Measurements from ENCODE around the gene GNG13. TPM values are rescaled to one million over a fixed set of nuclear protein-coding genes. Genes with fewer than 3 reads are reported as not detected.

GNG13 gene
- total and polyA plus RNA-seq, 2 experiments from 2014 or later = 0.29 TPM; not detected in 1

DNA sequence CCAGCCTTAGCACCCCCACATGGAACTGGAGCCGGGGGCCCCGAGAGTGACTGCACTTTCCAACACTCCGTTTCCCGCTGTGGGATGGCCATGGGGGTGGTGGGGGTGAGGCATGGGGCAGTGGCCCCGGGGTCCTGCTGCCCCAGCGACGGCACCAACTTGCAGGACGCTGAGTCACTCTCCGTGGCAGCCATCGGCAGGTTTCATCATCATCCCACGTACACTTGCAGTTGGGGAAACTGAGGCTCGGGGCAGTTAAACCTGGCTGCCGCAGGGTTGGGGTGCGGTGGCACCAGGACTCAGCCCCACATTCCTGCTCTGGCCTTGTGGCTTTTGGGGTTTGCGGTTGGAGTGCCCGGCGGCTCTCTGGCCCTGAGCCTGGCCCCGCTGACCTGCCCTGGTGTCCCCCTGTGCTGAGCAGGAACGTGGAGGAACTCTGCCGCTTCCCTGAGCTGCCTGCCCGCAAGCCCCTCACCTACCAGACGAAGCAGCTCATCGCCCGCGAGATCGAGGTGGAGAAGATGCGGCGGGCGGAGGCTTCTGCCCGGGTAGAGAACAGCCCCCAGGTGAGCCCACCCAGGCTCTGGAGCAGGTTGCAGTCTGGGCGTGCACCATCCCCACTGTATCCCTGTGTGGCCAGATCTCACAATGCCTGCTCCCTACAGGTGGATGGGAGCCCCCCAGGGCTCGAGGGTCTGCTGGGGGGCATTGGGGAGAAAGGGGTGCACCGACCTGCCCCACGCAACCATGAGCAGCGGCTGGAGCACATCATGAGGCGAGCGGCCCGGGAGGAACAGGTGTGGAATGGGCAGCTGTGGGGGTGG is 4.0 kb downstream of the GNG13 start (continued):
- TF ChIP-seq, protein P1, sequence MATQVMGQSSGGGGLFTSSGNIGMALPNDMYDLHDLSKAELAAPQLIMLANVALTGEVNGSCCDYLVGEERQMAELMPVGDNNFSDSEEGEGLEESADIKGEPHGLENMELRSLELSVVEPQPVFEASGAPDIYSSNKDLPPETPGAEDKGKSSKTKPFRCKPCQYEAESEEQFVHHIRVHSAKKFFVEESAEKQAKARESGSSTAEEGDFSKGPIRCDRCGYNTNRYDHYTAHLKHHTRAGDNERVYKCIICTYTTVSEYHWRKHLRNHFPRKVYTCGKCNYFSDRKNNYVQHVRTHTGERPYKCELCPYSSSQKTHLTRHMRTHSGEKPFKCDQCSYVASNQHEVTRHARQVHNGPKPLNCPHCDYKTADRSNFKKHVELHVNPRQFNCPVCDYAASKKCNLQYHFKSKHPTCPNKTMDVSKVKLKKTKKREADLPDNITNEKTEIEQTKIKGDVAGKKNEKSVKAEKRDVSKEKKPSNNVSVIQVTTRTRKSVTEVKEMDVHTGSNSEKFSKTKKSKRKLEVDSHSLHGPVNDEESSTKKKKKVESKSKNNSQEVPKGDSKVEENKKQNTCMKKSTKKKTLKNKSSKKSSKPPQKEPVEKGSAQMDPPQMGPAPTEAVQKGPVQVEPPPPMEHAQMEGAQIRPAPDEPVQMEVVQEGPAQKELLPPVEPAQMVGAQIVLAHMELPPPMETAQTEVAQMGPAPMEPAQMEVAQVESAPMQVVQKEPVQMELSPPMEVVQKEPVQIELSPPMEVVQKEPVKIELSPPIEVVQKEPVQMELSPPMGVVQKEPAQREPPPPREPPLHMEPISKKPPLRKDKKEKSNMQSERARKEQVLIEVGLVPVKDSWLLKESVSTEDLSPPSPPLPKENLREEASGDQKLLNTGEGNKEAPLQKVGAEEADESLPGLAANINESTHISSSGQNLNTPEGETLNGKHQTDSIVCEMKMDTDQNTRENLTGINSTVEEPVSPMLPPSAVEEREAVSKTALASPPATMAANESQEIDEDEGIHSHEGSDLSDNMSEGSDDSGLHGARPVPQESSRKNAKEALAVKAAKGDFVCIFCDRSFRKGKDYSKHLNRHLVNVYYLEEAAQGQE (IDR thresholded peaks at IDR 0.05; ENCODE audit: unreplicated experiment) = no peak
- TF ChIP-seq CREB1 (CRISPR knock-in tag; IDR thresholded peaks at IDR 0.05; ENCODE audit: low read depth) = no peak
- TF ChIP-seq ZNF114 (CRISPR knock-in tag; IDR thresholded peaks at IDR 0.05) = no peak
- TF ChIP-seq EZH2phosphoT487 (IDR thresholded peaks at IDR 0.05; ENCODE audit: unreplicated experiment) = no peak

DNA sequence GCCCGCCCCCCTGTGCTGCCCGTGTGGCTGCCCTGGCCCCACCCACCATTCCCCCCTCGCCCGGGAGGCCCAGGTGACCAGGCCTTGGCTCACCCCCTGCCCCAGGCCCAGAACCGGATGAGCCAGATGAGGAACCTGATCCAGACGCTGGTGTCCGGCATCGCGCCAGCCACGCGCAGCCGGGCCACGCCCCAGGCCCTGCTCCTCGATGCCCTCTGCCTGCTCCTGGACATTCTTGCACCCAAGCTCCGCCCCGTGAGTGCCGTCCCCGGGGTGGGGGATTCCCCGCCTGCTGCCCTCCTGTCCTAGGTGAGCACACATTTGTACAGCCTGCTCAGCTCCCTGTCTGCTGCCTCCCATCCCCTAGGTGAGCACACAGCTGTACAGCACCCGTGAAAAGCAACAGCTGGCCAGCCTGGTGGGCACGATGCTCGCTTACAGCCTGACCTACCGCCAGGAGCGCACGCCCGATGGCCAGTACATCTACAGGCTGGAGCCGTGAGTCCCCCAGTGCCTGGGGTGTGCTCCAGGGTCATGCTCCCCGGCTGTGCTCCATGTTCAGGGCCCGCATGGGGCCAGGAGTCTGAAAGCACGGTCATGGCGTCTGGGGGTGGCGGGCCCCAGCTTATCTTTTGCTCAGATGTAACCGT is 4.8 kb downstream of the GNG13 start:
- H3K4me2 ChIP-seq = no peak overlapping the region
- DNase-seq (ENCODE audit: low spot score) (no peak), ATAC-seq (no peak)
- no peaks in the 10 kb centered on the region for H3K4me1 ChIP-seq (ENCODE audit: insufficient read depth)
- Mint-ChIP-seq H3K36me3 (ENCODE audit: low read depth) (peaks cover 34% of the 10 kb centered on the region), H3K4me3 (no peak overlapping the region), H3K27ac (no peak overlapping the region), H3K27me3 (ENCODE audit: insufficient read depth, low read depth, poor library complexity) (peaks cover 13% of the 10 kb centered on the region), H3K4me1 (no peaks in the 10 kb centered on the region), H3K9me3 (no peaks in the 10 kb centered on the region; the same call in 1 of the 3 replicates)
- H2AFZ ChIP-seq = no peak overlapping the region
- no peak overlapping the region for H3K4me3 ChIP-seq
- no peaks in the 10 kb centered on the region for H3K79me2 ChIP-seq (replicated peaks; ENCODE audit: insufficient read depth)
- H3F3A ChIP-seq (replicated peaks; ENCODE audit: low read depth) = no peaks in the 10 kb centered on the region
- no peak overlapping the region for H3K27ac ChIP-seq (ENCODE audit: low read depth)
- H3K27me3 ChIP-seq (ENCODE audit: insufficient read depth) = peaks cover under 1% of the 10 kb centered on the region; the same call in 1 of the 2 replicates
- H3K9me2 ChIP-seq (ENCODE audit: insufficient read depth) = no peaks in the 10 kb centered on the region
- TF ChIP-seq POLR2AphosphoS5 (IDR thresholded peaks at IDR 0.05; ENCODE audit: low read depth) (no peak), STAT1 (IDR thresholded peaks at IDR 0.05; ENCODE audit: unreplicated experiment) (no peak)
- H4K20me1 ChIP-seq (replicated peaks; ENCODE audit: insufficient read depth) = peaks cover 9% of the 10 kb centered on the region
- no peaks in the 10 kb centered on the region; the same call in 1 of the 2 replicates for H3K36me3 ChIP-seq (ENCODE audit: insufficient read depth)

DNA sequence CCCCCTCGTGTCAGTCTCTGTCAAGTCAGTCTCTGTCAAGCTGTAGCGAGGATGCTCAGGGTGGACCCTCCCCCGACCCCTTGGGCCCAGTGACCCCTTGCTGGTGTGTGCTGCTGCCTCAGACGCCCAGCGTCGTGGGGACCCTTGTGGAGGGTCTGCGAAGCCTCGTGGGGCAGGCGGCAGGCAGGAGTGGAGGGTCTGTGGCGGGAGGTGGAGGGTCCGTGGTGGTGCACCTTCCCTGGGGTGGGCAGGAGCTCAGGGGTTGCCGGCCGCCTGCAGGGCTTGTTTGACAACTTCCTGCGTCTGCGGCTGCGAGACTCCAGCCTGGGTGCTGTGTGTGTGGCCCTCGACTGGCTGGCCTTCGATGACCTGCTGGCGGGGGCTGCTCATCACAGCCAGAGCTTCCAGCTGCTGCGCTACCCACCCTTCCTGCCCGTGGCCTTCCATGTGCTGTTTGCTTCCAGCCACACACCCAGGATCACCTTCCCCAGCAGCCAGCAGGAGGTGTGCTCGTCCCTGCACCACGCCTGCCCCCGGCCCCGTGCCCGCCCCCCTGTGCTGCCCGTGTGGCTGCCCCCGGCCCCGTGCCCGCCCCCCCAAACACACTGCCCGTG is 5.6 kb downstream of the GNG13 start:
- peaks cover 9% of the 10 kb centered on the region for H4K20me1 ChIP-seq (replicated peaks; ENCODE audit: insufficient read depth)
- peaks cover 17% of the 10 kb centered on the region for H3K27me3 Mint-ChIP-seq (ENCODE audit: insufficient read depth, low read depth, poor library complexity)
- peaks cover under 1% of the 10 kb centered on the region; the same call in 1 of the 2 replicates for H3K79me2 ChIP-seq (replicated peaks; ENCODE audit: insufficient read depth)
- no peak overlapping the region for H3K4me2 ChIP-seq
- DNase-seq (ENCODE audit: low spot score) (no peak), ATAC-seq (no peak)
- no peaks in the 10 kb centered on the region; the same call in 1 of the 3 replicates for H3K9me3 Mint-ChIP-seq
- no peaks in the 10 kb centered on the region for H3K9me2 ChIP-seq (ENCODE audit: insufficient read depth)
- no peak overlapping the region for H3K4me3 ChIP-seq
- H3K36me3 ChIP-seq (ENCODE audit: insufficient read depth) = no peaks in the 10 kb centered on the region; the same call in 1 of the 2 replicates
- H3K4me1 ChIP-seq (ENCODE audit: insufficient read depth) = no peaks in the 10 kb centered on the region
- no peak overlapping the region for H3K27ac Mint-ChIP-seq
- no peaks in the 10 kb centered on the region for H3F3A ChIP-seq (replicated peaks; ENCODE audit: low read depth)
- no peaks in the 10 kb centered on the region for H3K4me1 Mint-ChIP-seq
- no peak overlapping the region for H3K4me3 Mint-ChIP-seq
- peaks cover 38% of the 10 kb centered on the region for H3K36me3 Mint-ChIP-seq (ENCODE audit: low read depth)
- H2AFZ ChIP-seq = no peak overlapping the region
- no peaks in the 10 kb centered on the region for H3K27me3 ChIP-seq (ENCODE audit: insufficient read depth)
- no peak overlapping the region for H3K27ac ChIP-seq (ENCODE audit: low read depth)
- TF ChIP-seq, protein P1 (IDR thresholded peaks at IDR 0.05; ENCODE audit: unreplicated experiment) = no peak
- TF ChIP-seq JUNB (IDR thresholded peaks at IDR 0.05; ENCODE audit: unreplicated experiment) (no peak), POLR2AphosphoS5 (IDR thresholded peaks at IDR 0.05; ENCODE audit: low read depth) (no peak), STAT1 (IDR thresholded peaks at IDR 0.05; ENCODE audit: unreplicated experiment) (no peak), EZH2 (IDR thresholded peaks at IDR 0.05; ENCODE audit: low read depth, unreplicated experiment) (no peak), CREB1 (CRISPR knock-in tag; IDR thresholded peaks at IDR 0.05; ENCODE audit: low read depth) (no peak), EZH2phosphoT487 (IDR thresholded peaks at IDR 0.05; ENCODE audit: unreplicated experiment) (no peak)
- TF ChIP-seq, protein P2, sequence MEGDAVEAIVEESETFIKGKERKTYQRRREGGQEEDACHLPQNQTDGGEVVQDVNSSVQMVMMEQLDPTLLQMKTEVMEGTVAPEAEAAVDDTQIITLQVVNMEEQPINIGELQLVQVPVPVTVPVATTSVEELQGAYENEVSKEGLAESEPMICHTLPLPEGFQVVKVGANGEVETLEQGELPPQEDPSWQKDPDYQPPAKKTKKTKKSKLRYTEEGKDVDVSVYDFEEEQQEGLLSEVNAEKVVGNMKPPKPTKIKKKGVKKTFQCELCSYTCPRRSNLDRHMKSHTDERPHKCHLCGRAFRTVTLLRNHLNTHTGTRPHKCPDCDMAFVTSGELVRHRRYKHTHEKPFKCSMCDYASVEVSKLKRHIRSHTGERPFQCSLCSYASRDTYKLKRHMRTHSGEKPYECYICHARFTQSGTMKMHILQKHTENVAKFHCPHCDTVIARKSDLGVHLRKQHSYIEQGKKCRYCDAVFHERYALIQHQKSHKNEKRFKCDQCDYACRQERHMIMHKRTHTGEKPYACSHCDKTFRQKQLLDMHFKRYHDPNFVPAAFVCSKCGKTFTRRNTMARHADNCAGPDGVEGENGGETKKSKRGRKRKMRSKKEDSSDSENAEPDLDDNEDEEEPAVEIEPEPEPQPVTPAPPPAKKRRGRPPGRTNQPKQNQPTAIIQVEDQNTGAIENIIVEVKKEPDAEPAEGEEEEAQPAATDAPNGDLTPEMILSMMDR (conservative IDR thresholded peaks at IDR 0.05; ENCODE audit: low read depth in 2 of 2) = no peak
